Progenitor cell of endocrine pancreas (in vitro differentiated cells): ENCODE measurements around the gene ANKUB1. TPM values are rescaled to one million over a fixed set of nuclear protein-coding genes. Genes with fewer than 3 reads are reported as not detected.

Experiments
- DNase-seq: peaks from one replicate; pipeline ENCODE4 v3.0.0; 2021; ENCODE audit warnings: low spot score; ENCODE audit not compliant: unreplicated experiment
- H3K27ac Mint-ChIP-seq: 2 replicates; pipeline ENCODE4 v1.8.0; 2021; ENCODE audit warnings: mild to moderate bottlenecking, moderate library complexity, mixed read lengths
- H3K27me3 Mint-ChIP-seq: 2 replicates; pipeline ENCODE4 v1.8.0; 2021; ENCODE audit warnings: mixed read lengths
- H3K36me3 Mint-ChIP-seq: 2 replicates; pipeline ENCODE4 v1.8.0; 2022; ENCODE audit warnings: mixed read lengths; ENCODE audit not compliant: insufficient read depth
- H3K4me1 Mint-ChIP-seq: 2 replicates; pipeline ENCODE4 v1.8.0; 2021; ENCODE audit warnings: low read depth, mixed read lengths
- H3K4me3 Mint-ChIP-seq: 2 replicates; pipeline ENCODE4 v1.8.0; 2021; ENCODE audit warnings: low read depth, mild to moderate bottlenecking, moderate library complexity, mixed read lengths
- H3K9me3 Mint-ChIP-seq: 2 replicates; pipeline ENCODE4 v1.8.0; 2021; ENCODE audit warnings: low read depth, mixed read lengths
- total RNA-seq: library from RNA; stranded (reverse); gene quantifications from 2 replicates; pipeline ENCODE4 v1.2.1, GENCODE V29; 2021
- TF ChIP-seq, protein P1 (sequence below): fragments of 200-600 bp; sonication (generic); IDR thresholded peaks from one replicate; pipeline ENCODE4 v1.5.0; 2021; ENCODE audit warnings: antibody characterized with exemption, mild to moderate bottlenecking; ENCODE audit not compliant: unreplicated experiment

The ANKUB1 gene
- total RNA-seq, 1 donor from 2014 or later: not detected

DNA sequence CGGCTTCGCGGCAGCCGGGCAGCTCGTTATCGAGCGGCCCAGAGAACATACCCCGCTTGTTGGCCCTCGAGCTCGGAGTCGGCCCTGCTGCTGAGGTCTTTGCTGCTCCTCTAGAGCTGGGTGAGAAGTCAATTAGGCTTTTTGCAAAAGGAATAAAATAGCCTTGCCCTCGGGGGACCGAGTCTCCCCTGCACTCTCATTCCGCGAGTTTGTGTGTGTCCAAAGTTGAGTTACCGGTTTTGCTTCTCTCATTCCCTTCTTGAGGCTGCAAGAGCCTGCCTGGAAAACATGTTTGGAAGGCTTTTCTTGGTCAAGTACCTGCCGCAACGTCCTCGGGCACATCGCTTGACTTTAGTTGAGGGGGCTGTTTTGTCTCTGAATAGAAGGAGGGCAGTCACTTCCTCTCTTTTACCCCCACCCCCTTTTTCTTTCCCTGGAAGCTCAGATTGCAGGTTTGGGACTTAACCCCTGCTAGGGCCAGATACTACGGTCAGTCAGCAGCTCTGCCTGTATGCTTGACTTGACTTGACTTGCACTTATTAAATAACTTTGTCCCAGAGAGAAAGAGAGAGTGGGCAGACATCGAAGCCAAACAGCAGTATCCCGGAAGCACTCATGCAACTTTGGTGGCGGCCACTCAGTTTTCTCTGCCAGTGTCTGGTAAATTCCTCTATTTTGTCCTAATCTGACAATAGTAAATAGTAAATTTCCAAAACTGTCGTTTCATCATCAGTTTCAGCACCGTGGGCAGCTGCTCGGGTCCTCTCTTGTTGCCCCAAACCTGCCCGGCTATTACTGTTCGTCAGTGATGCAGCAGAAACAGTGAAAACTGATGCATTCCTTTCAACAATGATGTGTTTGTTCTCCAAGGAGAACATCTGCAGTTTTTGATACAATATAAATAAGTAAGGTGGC is 21.3 kb upstream of the ANKUB1 start:
- no peaks in the 10 kb centered on the region for H3K36me3 Mint-ChIP-seq
- H3K27me3 Mint-ChIP-seq: no peaks in the 10 kb centered on the region
- TF ChIP-seq, protein P1, sequence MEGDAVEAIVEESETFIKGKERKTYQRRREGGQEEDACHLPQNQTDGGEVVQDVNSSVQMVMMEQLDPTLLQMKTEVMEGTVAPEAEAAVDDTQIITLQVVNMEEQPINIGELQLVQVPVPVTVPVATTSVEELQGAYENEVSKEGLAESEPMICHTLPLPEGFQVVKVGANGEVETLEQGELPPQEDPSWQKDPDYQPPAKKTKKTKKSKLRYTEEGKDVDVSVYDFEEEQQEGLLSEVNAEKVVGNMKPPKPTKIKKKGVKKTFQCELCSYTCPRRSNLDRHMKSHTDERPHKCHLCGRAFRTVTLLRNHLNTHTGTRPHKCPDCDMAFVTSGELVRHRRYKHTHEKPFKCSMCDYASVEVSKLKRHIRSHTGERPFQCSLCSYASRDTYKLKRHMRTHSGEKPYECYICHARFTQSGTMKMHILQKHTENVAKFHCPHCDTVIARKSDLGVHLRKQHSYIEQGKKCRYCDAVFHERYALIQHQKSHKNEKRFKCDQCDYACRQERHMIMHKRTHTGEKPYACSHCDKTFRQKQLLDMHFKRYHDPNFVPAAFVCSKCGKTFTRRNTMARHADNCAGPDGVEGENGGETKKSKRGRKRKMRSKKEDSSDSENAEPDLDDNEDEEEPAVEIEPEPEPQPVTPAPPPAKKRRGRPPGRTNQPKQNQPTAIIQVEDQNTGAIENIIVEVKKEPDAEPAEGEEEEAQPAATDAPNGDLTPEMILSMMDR: no peak
- H3K4me1 Mint-ChIP-seq: peaks cover 23% of the 10 kb centered on the region
- H3K4me3 Mint-ChIP-seq: peak overlapping the region; percentile 96
- peak overlapping the region; percentile 99 for H3K27ac Mint-ChIP-seq
- H3K9me3 Mint-ChIP-seq: no peaks in the 10 kb centered on the region
- peak; percentile 11 for DNase-seq

DNA sequence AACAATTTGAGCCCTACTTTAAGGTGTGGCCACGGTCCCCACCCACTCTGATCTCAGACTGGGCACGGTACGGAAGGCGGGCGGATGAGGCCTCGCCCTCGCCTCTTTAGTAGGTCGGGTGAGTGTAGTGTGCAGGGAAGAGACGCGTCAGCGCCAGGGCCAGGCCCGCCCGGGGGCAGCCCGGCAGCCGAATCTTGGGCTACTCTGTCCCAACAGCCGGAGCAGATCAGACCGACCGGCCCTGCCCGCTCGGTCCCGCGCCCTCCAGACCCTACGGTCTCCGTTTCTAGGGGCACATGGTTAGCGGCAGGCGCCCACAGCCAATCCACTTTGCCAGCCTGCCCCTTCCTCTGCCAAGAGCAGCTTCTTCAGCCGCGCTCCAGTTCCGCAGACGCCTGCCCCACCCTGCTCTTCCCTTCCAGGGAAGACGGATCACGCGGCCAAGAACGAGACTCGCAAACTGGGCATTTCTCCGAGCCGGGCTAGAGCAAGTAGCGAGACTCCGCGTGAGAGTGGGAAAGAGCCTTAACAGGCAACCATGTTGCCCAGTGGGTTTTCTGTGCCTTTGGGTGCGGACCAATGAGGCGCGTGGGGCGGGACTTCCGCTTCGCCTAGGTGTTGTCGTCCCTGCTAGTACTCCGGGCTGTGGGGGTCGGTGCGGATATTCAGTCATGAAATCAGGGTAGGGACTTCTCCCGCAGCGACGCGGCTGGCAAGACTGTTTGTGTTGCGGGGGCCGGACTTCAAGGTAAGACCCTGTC is 20.4 kb upstream of the ANKUB1 start, which contains the start of gene RNF13:
Gene RNF13, plus strand, starts transcription at position 610 of the 761 bp plus-strand sequence. CDS start 32,812 bp downstream, outside the sequence.
- no peaks in the 10 kb centered on the region for H3K9me3 Mint-ChIP-seq
- peak within 1 kb of the TSS; percentile 99 for H3K27ac Mint-ChIP-seq
- H3K4me3 Mint-ChIP-seq: peak within 1 kb of the TSS; percentile 96
- DNase-seq: peak; percentile 83
- no peaks in the 10 kb centered on the region for H3K27me3 Mint-ChIP-seq
- TF ChIP-seq, protein P1: no peak
- no peaks in the 10 kb centered on the region for H3K36me3 Mint-ChIP-seq
- peaks cover 24% of the 10 kb centered on the region for H3K4me1 Mint-ChIP-seq

DNA sequence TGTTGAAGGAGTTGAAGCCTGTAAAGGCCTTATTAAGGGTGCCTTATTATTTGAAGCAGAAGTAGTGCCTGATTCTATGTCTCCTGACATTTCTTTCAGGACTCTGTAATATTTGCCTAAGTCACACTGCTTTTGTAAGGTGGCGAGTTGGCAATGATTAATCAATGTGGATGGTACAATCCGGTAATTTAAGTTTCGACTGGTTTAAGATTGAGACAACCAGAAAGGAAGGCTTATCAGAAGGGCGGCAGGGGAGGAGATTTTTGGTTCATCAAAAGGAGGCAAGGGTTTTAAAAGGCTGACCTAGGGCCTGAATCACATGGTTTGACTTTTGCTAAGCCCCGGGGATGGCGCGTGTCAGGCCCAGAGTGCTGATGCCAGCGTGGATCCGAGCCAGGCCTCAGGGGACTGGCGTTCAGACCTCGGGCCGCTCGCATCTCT is 19.8 kb upstream of the ANKUB1 start:
- TF ChIP-seq, protein P1: no peak
- H3K4me3 Mint-ChIP-seq: peak overlapping the region; percentile 96
- no peaks in the 10 kb centered on the region for H3K9me3 Mint-ChIP-seq
- no peaks in the 10 kb centered on the region for H3K36me3 Mint-ChIP-seq
- DNase-seq: peak; percentile 9
- H3K27me3 Mint-ChIP-seq: no peaks in the 10 kb centered on the region
- H3K4me1 Mint-ChIP-seq: peaks cover 26% of the 10 kb centered on the region
- H3K27ac Mint-ChIP-seq: peak overlapping the region; percentile 99

DNA sequence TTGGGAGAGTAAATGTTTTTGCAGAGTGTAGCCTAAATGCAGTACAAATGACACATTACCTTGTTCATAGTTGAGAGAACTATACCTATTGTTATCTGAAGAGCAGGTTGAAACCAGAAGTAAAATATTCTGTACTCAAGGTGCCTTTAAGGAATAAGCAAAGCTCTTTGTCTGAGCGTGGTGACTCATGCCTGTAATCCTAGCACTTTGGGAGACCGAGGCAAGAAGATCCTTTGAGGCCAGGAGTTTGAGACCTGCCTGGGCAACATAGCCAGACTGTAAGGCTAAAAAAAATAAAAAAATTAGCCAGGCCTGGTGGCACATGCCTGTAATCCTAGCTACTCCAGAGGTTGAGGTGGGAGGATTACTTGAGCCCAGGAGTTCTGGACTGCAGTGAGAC is 18.5 kb upstream of the ANKUB1 start:
- Mint-ChIP-seq H3K4me1 (peaks cover 25% of the 10 kb centered on the region), H3K36me3 (no peaks in the 10 kb centered on the region), H3K27me3 (peaks cover 3% of the 10 kb centered on the region), H3K9me3 (no peaks in the 10 kb centered on the region), H3K27ac (no peak overlapping the region), H3K4me3 (no peak overlapping the region)
- TF ChIP-seq, protein P1: no peak
- no peak for DNase-seq

DNA sequence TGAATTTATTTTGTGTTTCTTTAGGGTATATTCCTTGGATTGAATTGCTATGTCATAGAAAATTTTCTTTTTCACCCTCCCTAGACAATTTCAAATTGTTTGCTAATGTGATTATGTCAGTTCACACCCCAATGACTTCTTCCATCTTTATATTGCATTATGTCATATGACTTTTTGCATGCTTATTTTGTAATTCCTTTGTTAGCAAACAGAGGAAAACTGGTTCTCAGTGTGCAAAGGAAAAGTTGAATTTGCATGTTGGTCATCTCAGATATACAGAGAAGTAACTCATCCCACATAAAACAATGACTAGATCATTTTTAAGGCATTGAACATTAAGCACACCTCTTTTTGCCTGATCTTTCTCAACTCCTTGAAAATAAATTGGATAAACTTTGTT is 17.3 kb upstream of the ANKUB1 start:
- TF ChIP-seq, protein P1: no peak
- Mint-ChIP-seq H3K27me3 (peaks cover 3% of the 10 kb centered on the region), H3K36me3 (no peaks in the 10 kb centered on the region), H3K4me1 (peaks cover 19% of the 10 kb centered on the region), H3K4me3 (no peak overlapping the region), H3K27ac (no peak overlapping the region), H3K9me3 (no peaks in the 10 kb centered on the region)
- no peak for DNase-seq
